GM18511 (cell line): ENCODE data around the gene CHST11.
A peak's percentile ranks its signal among the peaks of the same experiment; 100 is the strongest.
"Not testable (repeated sequence)": the region's sequence is repeated elsewhere in the genome, so short reads cannot be mapped to it uniquely, and the experiment has no call there.

ENCODE experiments used
- ATAC-seq: cut with Tn5 transposase; IDR thresholded peaks from one replicate; pipeline ENCODE4 v1.9.1; 2021; ENCODE audit warnings: mild to moderate bottlenecking, moderate library complexity; ENCODE audit not compliant: unreplicated experiment

The CHST11 gene

DNA sequence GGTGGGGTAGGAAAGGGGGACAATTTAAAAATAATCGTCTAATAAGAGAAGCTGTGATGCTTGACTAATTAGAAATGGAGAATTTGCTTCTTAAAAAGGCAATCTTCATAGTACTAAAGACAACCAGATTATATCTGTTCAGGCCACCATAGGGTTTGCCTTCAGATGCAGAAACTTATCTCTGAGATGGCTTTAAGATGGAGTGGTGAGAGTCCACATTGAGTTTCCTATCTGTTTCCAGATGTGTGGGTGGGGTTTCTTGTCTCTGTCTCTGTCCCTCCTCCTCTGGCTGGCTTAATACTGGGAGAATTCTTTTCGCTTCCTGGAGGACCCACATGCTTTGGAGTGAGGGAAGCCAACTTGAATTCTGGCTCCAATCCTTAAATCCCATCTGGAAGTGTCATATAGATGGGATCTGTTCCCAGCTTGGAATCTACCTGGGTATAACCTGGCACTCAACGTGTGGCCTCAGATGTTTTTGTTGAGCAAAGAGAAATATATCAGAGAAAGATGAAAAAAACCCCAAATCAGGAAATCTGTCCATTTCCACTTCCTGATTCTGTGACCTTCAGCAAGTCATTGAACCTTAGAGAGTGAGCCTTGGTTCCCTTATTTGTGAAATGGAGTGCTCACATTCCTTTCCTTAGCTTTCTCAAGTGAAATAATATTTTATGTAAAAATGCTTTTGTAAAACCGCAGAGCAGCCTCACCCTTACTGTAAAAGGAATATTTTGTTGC, 66.4 kb downstream of the CHST11 start:
- no peak for ATAC-seq

DNA sequence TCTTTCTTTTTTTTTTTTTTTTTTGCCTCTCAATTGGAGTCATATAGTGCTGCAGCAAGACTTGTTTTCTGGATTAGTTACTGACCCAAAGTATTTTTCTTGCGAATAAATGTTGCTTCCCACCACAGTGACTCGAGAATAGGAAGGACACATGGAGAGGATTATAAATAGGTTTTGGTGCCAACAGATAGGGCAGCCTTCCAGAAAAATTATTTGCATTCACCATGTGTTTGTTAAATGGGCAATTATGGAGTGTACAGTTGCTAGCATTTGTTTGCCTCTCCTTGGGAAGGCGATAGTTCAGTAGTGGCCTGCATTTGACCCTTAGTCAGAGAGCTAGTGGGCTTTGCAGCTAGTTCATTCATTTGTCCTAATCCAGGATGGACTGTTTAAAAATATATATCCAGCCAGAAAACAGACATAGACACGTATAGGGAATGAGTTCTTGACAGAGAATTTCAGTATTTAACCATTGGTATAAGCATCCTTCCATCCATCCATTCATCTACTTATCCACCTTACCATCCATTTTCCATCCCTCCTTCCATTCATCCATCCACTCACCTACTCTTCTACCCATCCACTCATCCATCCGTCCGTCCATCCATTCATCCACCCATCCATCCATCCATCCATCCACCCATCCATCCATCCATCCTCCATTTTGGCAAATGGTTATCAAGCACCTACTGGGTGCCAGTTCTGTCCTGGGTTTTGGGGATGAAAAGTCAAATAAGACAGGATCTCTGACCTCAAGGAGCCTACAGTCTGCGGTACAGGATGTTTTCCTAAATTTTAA, 67.5 kb downstream of the CHST11 start:
- ATAC-seq: no peak

DNA sequence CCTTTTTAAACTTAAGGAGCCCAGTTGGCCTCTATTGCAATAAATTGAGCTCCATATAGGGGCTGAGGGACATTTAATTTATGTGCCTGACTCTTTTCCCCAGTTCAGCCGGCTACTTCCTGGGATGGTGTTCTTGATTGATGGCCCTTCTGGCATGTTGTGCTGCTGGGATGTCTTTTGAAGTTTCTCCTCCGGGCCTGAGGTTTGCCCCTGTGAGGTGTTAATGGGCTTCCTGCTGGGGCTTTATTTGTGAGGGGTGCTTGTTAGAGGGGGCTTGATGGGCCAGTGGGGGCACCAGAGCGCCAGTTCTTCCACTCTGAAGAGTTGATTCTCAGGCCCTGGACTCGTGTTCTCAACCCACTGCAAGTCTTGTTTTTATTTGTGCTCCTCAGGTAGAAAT, 69.6 kb downstream of the CHST11 start:
- no peak for ATAC-seq

DNA sequence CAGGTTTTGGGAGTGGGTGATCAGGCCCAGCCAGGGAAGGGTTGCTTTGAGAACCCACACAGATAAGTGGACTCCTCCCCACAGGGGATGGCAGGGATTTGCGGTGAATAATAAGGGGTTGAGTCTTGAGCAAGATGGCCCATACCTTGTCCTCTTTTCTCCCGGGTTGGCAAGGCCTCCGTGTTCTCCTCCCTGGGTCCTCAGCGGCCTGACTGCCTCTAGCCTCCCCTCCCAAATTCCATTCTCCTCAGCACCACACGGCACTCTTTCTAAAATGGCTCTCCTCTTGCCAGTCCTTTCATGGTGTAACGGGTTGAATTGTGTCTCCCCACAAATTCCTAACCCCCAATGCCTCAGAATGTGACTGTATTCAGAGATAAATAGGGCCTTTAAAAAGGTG, 70.0 kb downstream of the CHST11 start:
- ATAC-seq: no peak

DNA sequence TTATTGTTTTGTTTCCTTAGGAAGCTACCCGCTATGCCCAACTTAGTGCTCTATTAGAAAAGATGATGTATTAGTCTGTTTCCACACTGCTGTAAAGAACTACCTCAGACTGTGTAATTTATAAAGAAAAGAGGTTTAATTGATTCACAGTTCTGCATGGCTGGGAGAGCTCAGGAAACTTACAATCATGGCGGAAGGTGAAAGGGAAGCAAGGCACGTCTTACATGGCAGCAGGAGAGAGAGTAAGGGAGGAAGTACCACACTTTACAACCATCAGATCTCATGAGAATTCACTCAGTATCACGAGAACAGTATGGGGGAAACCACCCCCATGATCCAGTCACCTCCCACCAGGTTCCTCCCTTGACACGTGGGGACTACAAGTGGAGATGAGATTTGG, 70.9 kb downstream of the CHST11 start:
- ATAC-seq: not testable (repeated sequence)

GRCh38 chr12:104529130-104529874, 72.6 kb downstream of the CHST11 start:
- no peak for ATAC-seq

GRCh38 chr12:104532636-104533035, 75.9 kb downstream of the CHST11 start:
- no peak for ATAC-seq

DNA sequence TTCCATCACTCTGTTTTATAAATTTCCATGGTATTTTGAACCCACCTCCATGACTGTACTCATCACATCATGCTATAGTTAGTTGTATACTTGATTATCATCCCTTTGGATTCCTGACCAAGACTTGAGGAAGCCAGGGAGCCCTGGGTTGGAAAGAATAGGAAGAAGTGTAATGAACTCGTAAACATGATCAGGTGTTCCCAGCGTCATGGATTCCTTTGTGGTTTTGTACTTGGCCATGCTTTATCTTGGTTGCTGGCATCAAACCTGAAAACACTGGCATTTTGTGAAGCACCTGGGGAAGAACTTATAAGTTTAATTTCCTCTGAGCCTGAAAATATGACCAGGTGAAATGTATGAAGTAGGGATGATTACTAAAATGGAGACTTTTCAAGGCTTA, 76.4 kb downstream of the CHST11 start:
- ATAC-seq: no peak

DNA sequence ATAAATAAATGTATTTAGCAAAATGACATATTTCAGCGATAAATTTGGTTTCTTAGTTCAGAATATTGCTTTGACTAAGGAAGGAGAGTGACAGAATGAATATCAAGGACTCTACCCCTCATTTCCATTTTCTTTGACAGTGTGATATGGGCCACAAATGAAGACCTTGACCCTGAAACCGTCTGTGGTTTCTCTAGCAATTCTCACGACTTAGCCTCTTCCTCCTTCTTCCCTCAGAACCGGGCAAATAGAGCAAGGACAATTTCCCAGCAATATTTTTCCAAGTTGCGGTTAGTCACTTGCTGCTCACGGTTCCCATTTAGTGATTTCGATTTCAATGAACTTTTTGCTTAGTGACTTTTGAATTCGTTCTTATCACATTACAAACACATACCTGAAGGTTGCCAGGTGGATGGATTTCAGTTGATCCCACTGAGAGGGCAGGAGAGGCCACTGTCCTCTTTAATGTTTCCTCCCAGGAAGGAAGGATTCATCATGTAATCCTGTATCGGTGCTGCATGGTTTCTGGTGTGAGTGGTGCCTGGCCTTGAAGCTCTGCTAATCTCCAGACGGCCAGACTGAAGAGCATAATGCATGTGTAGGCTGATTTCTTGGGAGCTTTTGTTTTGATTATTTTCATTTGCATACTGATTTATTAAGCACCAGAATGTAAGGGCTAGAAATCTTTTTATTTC, 77.6 kb downstream of the CHST11 start:
- no peak for ATAC-seq

DNA sequence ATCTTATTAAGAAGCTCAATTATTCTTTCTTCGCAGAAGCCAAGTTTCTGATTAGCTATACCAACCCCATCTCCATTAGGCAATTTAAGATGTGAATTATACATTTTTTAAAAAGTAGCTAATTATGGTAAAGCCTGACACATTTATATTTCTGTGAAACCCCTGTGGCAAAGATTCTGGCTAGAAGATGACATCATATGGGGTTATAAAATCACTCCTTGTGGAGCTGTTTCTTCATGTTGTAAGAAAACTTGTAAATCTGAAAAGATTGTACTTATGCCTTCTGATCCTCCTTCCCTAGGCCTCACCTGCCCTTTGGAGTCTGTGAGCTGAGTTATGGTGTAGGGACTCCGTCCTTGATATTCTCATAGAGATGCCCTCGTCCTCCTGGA, 78.1 kb downstream of the CHST11 start:
- no peak for ATAC-seq

GRCh38 chr12:104535369-104535768, 78.6 kb downstream of the CHST11 start:
- no peak for ATAC-seq

DNA sequence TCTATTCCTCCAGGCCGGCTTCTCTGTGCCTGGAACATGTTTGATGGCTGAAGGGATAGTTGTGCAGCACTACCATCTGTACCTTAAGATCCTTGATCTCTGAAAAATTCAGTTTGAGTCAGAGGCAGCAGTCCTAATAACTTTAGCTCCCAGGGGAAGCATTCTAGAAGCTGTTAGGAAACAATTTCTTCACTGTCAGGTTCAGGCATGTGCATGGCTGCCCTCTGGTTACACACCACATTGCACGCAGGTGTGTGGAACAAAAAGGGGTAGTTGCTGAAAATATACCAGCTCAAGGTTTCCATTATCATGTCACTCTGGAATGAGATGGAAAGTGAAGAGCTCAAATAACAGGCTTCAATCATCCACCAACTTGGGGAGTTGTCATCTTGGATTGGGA, 80.1 kb downstream of the CHST11 start:
- no peak for ATAC-seq

DNA sequence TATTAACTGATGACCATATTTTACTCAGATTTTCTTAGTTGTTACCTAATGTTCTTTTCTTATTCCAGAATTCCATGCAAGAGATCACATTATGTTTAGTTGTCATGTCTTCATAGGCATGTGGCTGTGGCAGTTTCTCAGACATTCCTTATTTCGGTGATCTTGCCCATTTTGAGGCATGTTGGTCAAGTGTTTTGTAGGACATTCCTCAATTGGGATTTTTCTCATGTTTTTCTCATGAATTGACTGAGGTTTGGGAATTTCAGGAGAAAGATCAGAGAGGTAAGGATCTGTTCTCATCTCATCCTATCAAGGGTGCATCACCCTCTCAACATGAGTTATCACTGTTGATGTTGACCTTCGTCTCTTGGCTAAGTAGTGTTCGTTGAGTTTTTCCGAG, 81.3 kb downstream of the CHST11 start:
- no peak for ATAC-seq

DNA sequence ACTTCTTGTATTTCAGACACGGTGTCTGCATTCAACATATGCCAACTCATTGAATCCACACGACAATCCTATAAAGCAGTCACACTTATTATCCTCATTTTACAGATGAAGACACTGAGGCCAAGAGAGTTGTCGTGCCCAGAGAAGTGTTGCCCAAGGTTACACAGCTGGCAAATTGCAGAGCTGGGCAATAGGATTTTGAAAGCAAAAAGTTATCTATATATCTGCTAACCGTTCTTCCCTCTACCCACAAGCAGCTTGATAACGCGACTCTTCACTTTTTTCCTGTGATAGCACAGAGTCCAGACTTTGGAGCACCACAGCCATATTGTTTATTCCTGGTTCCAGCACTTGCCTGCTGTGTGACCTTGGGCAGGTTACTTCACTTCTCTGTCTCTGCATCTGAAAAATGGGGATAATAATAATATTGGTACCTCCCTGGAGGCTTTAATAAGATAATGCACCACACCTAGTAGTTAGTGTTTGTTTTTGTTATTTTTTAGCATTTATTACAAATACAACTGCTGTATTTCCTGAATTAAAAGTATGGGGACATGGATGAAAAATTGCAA, 82.2 kb downstream of the CHST11 start:
- ATAC-seq: no peak

DNA sequence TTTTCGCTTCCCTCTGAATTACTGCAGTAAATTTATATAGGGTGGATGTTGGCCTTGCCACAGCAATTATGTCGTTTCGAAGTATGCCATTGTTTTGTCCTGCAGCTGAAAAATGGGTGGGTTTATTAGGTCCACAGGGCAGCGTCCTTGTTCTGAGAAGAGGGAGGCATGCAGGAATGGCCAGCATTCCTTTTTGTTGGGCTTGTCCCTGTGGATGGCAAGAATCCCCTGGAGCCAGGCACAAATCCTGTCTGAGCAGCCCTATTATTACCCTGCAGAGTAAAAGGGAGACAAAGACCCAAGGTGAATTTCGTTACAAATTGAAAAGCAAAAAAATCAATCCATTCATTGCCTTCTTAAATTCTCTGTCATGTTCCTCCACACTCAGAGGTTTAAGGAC, 88.1 kb downstream of the CHST11 start:
- no peak for ATAC-seq

- no peak for ATAC-seq
Observed at GRCh38 chr12:104546575-104546974, 89.8 kb downstream of the CHST11 start.

DNA sequence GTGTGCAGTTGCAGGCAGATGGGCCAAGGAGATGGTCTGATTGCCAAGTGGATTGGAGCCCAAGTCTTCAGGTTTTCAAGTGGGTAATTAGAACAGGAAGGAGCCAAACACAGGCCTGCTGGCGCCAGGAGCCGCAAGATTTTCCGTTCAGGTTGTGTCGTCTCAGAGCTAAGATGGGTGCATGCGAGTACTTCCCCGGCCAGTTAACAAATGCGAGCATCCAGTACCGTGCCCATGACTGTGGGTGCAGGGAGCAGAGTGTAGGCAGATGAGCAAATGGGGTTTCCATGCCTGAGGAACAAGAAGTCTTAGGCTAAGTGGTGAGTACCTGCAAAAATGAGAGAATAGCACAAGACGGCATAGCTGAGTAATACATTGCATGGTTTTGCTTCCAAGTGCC, 90.5 kb downstream of the CHST11 start:
- ATAC-seq: no peak

DNA sequence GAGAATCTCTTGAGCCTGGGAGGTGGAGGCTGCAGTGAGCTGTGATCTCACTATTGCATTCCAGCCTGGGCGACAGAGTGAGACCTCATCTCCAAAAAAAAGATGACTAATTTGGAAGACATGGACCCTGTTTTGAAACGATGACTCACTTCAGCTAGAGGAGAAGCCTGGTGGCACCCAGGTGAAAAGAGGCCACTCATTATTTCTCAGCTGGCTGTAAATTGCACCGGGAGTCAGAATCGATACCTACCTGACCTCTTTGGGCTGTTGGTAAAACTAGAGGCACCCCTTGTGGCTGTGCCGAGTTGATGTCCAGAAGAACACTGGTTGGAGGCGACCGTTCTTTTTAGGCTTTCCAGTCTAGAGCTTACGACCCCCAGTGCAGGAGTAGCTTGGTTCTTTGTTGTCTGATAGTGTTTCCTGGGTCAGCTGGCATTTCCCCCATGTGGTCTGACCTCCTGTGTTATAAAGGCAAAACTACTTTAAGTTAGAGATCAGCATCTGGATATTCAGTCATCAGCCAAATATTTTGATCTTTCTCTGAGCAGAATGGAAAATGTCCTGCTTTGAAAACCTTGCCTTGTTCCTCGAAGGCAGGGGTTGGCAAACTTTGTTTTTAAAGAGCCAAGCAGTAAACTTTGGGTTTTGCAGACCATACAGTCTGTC, 93.2 kb downstream of the CHST11 start:
- ATAC-seq: no peak

- peak; percentile 78 for ATAC-seq
Observed at GRCh38 chr12:104551313-104551931, 94.7 kb downstream of the CHST11 start.

DNA sequence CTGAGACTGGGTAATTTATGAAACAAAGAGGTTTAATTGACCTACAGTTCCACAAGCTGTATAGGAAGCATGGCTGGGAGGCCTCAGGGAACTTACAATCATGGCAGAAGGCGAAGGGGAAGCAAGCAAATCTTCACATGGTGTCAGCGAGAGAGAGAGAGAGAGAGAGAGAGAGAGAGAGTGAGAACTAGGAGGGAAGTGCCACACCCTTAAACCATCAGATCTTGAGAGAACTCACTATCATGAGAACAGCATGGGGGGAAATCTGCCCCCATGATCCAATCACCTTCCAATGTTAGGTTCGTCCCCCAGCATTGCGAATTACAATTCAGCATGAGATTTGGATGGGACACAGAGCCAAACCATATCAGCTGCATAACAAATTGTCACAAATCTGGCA, 96.7 kb downstream of the CHST11 start:
- ATAC-seq: no peak
